HG03066 (cell line): Measurements from ENCODE around the gene PYGO2.
A peak's percentile ranks its signal among the peaks of the same experiment; 100 is the strongest.

Experiments used
- ATAC-seq: cut with Tn5 transposase; IDR thresholded peaks from one replicate; pipeline ENCODE4 v1.9.1; 2021; ENCODE audit warnings: low read depth; ENCODE audit not compliant: unreplicated experiment

PYGO2 gene

DNA sequence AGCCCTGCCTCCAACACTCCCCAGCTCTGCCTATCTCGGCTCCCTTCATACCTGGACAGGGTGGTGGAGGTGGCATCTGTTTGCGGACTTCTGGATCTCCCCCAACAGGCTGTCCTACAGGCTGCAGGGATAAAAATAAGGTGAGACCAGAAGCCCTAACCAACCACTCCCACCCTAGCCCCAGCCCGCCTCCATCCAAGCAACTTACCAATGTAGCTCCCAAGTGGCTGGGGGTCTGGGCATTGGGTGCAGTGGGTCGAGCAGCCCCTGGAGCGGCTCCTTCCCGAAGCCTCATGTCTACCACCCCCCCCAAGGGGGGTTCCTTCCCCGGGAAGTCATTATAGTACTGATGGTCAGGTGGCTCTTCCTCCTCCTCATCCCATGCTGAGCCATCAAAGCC is 4.5 kb upstream of the PYGO2 start:
- no peak for ATAC-seq

DNA sequence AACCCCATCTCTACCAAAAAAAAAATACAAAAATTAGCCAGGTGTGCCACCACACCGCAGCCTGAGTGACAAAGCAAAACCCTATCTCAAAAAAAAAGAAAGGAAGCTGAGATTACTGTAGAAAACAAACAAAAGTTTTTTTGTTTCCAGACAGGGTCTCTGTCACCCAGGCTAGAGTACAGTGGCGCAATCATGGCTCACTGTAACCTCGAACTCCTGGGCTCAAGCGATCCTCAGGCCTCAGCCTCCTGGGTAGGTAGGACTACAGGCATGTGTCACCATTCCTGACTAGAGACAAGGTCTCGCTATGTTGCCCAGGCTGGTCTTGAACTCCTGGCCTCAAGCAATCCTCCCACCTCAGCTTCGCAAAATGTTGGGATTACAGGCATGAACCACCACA is 2.8 kb upstream of the PYGO2 start:
- no peak for ATAC-seq

DNA sequence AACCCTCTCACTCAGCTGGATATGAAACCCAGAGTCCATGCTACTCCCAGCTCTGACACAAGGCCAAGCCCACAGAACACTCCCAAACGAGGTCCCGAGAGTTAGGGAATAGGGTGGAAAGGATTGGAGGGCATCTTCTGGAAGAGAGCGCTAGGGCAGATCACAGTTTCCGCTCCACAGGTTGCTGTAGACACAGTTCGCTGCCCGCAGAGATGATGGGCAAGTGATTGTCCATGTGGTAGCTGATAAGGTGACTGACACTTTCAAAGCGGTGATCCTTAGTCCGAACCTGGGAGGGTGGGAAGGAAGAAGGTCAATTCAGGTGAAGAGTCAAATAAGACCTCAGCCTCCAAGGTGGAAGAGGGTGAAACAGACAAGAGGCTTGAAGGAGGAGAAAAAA is 2.1 kb upstream of the PYGO2 start:
- ATAC-seq: no peak

DNA sequence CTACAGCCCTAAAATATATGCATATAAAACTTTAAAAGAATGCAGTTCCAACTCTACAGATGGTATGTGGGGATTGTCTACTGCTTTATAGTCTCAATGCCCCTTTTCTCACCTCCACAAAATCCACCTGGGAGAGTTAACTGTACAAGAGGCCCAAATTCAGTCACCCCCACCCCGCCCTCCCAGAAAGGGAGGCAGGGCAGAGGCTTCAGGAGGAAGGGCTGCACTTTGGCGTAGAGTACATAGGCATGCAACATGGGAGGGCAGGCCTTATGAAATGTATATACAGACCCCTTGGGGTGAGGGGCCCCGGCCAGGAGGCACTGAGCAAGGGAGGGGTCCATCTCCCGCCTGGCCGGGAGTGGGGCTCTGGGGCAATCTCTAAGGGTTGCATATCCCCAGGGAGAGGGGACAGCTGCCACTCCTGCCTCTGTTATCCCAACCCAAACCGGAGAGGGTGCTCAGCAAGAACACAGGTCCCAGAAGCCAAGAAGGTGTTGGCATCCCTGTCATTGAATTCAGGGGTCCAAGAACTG is 1.3 kb upstream of the PYGO2 start:
- no peak for ATAC-seq

DNA sequence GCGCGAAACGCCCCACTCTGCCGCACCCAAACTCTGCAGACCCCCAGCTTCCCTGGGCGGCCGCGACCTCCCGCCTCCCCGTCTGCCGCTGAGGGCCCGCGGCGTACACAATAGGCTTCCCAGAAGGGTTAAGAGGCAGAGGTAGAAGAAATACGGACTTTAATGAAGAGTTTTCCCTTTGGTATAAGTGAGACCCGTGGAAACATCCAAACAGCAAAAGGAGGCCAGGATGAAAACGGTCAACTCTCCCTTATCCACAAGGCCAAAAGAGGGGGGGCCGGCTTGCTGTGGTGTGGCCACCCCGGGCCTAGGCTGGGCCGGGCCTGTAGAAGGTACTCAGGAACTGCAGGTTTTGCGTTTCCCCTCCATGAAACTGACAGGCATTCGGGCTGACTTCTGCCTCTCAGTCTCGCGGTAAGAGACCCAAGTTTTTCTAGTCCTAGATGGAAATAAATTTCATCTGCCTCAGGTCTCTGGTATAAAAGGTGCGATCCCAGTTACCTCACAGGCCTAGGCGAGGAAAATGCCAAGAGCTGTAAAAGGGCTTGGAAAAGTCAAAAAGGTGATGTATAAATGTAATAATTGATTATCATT is 671 bp upstream of the PYGO2 start:
- ATAC-seq: peak; percentile 18

DNA sequence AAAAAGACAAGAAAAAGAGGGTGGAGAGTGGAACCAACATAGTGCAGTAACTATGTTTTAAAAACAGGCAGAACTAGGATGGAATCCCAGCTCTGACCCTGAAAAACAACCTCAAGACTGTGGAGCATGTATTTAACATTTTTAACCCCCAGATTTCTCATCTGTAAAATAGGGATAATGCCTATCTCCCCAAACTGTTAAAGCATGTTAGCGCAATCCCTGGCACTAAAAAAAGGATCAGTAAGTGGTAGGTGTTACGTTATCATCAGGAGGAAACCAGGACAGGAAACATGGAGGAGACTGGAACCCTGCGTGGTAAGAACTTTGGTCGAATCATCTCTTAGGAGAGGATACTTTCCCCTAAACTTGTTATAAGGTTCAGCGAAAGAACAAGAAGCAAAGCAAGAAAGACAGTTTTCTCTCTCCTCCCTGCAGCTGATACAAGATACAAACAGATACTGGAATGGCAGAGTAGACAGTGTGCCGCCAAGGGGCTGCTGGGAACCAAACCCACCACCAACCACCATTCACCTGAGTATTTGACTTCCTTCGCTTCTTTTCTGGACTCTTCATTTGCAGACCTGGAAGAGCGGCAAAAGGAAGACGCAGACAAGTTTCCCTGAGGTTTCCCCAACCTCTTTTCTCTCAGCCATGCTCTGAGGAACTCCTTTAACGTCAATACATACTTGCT is 991 bp downstream of the PYGO2 start:
- ATAC-seq: no peak

DNA sequence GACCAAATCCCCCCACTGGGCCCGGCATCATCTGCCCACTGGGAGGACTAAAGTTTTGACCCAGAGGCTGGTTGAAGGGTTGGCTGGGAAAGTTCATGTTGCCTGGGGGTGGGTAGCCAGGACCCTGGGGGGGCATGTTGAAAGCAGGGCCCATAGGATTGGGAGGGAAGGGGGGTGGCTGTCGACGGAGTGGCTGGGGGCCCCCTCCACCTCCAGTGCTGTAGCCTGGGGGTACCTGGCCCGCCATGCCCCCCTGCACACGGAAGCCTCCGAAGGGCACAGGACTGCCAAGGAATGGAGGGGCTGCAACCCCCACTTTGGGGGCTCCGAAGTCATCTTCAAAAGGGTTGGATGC is 2.2 kb downstream of the PYGO2 start:
- no peak for ATAC-seq

DNA sequence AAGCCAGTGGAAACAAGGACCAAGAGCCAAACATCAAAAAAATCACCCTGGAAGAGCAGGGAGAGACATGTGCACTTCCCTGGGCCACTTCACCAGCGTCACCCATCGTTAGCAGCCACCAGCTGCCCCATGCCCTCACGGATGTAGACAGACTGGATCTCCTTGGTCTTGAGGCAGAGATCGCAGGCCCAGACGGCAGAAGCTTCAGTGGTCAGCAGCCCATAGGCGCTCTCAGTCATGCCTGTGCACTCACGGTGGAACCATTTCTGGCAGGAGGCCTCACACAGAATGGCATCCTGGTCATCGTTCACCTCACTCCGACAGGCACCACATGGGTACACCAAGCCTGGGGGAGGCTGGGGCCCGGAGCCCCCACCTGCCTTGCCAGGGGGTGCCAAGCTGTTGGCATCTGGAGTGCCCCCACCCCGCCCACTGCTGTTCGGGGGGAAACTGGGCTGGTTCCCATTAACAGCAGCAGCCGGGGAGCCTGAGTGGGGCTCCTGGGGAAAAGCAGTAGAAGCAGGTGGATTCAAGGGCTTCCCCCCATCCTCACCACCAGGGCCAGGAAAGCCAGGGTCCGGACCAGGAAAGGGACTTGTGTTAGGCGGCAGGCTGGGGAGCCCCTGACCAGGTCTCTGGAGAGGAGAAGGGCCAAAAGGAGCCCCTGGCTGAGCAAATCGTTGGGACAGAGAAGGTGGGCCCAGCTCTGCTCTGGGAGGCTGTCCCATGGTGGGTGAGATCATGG is 2.7 kb downstream of the PYGO2 start:
- no peak for ATAC-seq

DNA sequence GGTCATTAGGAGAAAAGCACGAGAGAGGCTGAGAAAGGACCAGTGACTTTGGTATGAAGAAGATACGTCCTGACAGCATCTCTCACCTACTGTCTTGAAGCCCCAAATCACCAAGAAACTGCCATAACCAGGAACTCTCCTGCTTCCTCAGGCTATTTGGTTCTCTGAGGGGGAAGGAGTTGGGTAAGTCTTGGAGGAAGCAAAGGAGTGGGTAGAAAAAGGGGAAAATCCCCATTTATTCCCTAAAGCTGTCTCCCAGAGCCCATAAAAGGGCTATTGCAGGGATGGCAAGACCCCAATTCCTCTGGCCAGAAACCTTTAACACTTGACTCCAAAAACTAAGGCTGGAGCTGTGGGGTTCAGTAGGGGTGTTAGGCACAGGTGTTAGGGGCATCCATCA is 3.5 kb downstream of the PYGO2 start:
- ATAC-seq: no peak

DNA sequence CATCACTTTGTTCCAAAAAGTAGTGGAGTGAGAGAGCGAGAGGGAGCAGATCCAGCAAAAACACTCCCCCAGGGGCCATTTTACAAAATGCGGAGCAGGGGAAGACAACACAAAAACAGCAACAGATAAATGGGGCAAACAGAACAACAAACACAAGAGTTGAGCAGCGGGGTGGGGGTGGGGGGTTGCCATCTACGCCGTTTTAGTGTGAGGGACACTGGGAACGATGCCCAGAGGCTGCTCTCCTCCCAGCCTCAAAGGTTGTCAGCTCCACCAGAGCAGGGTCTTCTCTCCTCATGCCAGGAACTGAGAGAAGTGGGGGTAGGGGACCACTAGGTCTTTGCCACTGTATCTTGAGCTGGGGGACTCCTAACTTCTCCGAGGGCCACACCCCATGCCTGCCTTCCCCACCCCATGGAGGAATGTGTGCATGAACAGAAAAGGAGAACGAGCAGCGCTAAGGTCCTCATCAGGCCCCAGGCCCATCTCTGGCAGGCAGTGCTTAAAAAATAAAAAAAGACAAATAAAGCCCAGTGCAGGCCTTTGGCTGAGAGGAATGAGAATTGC is 4.4 kb downstream of the PYGO2 start:
- ATAC-seq: no peak

DNA sequence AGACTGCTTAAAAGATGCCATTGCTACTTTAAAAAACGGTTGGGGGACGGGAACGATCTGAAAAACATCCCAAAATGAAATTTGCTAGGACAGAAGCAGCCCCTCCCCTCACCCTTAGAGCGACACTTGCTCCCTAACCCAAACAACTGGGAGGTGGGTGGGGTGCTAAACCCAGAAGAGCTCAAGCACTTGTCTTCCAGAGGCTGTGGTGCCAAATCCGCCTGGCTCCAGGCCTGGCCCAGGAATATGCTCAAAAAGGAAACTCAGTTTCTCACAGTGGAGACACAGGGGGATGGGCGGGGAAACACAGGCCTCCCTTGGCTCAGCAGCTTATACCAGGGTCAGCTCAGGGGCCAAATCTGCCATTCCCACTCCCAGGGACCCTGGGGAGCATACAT is 5.0 kb downstream of the PYGO2 start:
- ATAC-seq: no peak

DNA sequence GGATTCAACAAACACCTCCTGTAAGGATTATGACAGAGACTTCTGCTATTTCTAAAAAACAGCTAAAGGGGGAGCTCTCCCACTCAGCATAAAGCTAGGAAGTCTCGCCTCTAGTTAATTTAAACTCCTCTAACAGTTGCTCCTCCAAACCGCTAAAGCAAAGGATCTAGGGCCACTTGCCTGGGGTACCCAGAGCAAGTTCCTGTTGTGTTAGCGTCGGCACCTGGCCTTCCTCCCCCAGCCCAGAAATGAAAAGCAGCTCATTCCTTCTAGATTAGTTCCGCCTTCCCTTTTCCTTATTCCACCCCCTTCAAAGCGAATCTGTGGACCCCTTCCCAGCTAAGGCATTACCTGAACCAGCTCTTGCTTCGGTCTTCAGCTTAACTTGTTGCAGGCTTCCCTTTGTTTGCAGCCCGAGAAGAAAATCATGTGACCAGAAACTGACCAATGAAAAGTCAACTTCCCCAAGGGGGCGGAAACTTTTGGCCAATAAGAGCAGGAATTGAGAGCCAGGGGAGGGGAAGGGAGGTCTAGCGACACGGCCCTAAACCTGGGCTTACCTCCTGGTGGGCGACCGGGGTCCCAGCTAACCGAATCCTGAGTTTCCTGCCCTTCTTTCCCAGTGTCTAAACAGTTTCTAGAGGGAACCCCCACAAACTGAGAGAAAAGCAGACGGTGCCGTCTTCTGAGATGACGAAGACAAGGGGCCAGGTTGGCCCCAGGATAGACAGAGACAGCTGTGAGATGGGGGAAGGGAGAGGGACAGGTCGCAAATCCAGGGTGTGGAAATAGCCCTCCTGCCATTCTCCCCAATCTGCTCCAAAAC is 5.7 kb downstream of the PYGO2 start, which contains the start of gene PBXIP1:
Gene PBXIP1 (minus strand): TSS at position 382 of the 826 bp plus-strand sequence. CDS start 2,378 bp downstream, outside the sequence.
- ATAC-seq: peak; percentile 71

DNA sequence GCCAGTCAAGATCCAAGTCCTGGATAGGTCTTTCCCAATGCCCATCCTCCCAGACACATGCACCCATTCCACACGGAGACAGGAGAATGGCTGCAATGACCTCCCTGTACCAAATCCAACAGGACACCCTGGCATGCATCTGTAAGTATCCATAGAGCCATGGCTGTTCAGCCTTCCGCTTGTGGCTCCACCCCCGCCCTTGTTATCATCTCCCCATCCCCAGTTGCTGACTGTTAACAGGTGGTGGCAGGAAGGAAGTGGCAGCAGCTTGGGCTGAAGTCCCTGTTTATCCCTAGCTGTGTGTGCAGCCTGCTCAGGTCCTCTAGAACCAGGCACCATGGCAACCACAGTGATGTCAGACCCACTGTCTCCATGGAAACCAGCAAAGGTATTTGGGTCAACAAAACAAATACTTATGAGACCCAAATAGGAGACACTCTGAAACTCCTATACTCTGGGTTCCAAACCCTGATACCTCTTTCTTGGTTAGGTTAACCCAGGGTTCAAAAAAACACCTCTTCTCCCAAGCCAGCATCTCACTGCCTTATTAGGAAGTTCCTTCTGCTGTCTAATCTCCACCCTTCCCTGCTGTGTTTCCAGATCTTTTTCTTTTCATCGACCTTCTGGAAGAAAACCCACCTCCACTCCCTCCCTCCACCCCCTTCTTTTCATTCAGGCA is 6.4 kb downstream of the PYGO2 start:
- ATAC-seq: peak; percentile 42

DNA sequence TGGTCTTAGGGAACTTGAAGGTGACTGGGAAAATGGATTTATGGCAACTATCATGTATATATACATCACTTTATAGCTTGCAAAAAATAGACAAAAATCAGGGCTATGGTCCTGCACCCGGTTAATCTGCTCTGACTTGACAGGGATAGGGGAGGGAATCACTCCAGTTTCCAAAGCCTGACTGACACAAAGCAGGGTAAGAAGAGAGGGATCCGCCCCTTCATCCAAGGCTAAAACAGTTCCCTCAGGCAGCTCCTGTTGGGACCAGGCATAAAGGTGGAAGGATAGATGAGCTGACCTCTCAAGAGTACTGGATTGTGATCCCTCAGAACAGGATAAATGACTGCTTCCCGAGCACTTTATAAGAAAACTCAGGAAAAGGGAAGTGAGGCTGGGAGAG is 7.0 kb downstream of the PYGO2 start:
- no peak for ATAC-seq

DNA sequence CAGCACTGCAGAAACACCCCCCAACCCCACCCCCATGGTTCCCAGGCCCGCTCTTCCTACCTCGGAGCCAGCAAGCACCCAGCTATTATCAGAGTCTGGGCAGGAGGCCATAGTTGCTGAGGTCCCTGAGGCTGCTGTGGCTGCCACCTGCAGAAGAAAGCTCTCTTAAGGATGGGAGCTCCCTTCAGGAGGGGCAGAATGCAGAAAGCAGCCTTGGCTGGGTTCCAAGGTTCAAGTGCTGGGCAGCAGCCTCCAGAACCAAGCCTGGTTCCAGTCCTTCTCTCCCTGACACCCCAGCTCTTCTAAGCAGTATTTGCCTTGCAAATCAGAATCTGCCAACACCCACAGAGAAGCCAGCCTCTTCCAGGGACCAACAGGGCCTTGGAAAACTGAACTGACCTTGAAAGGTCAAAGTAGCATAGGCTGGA is 8.0 kb downstream of the PYGO2 start:
- no peak for ATAC-seq

DNA sequence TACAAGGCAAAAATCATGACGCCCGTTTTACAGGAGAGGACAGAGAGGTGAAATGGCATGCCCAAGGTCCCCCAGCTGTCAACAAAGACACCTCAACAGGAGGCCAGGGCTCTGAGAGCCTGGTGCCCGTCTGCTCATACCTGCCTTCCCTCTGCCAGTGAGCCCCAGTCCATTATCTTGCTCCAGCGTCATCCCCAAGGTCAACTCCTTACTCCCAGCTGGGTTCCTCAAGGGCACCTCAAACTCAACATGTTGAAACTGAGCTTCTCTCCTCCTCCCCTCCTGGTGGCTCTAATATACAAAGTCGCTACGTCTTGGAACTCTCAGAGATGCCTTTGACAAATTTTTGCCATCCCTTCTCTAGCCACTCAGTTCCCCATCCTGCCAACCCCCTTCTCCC is 8.9 kb downstream of the PYGO2 start:
- ATAC-seq: no peak

DNA sequence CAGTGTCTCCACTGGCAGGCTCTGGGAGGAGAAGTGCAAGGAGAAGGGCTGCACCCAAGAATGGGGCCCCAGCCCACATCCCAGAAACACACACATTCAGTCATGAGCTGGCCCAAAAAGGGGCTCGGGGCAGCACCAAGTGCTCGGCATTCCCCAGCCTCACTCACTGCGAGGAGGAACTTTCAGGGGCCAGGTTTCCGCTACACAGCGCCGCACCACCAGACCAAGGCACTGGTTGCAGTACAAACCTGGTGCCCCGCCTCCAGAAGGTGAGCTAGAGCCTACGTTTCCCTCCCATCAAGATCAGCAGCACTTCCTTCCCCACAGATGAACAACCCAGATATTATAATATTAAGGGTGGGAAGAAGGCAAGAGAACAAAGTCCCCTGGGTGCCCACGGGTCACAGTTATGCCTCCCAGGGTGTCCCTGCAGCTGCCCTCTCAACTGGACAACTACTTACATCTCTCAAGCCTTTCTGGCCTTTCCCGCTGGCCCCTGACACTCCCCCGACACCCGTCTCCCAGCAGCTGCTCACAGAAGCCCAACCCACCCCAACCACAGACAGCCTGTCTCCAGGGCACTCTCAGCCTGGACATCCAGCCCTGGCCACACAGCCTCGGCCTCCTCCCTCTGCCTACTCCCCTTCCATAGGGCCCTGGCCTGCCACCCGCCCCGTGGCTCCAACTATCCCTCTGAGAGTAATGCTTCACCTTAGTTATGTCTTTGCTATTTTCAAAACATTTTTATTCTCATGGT is 9.5 kb downstream of the PYGO2 start:
- no peak for ATAC-seq

DNA sequence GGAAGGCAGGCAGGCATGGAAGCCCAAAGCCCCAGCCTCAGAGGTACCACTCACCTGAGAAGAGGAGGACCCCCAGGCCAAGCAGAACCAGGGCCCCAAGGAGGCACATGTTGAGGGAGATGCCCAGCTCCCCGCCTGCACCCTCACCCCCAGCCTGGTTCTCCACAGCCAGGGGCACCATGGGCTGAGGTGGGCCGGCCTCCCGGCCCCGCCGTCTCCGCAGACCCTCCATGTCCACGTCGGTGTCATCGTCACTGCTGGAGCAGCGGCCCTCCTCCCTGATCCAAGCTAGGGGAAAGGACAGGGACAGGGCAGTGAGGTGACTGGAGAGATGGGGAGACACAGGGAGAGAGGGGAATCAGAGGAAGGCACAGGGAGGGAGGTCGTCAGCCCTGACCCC is 13.5 kb downstream of the PYGO2 start:
- ATAC-seq: no peak
